ENCODE measurements around the gene CEP290. TPM values are rescaled to one million over a fixed set of nuclear protein-coding genes. Genes with fewer than 3 reads are reported as not detected.
"Not testable (repeated sequence)": the region's sequence is repeated elsewhere in the genome, so short reads cannot be mapped to it uniquely, and the experiment has no call there.

The CEP290 gene
- total and polyA plus RNA-seq, 2 experiments from 2014 or later: 12.1 to 17.0 TPM

DNA sequence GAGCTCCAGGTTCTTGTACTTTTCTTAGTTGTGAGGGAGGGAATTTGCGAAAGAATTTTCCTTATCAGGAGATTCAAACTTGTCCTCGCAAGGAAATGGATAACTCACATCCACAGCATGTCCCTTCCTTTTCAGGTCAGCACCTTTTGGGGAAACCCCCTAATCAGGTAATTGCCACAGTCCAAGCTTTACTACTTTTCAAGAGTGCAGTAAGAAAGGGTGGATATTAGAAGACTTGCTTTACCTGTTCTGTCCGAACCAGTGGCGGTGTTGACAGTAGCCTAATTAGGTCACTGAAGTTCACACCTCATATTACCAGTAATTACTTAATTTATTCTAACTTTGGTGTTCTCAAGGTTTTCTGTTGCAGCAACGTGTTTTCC lies 106.0 kb downstream of the CEP290 start:
- Histone ChIP-seq H3K79me2 (peaks cover 48% of the 10 kb centered on the region), H3K4me2 (peak overlapping the region; percentile 83), H3K9me3 (ENCODE audit: low read depth) (no peaks in the 10 kb centered on the region), H3K4me1 (ENCODE audit: insufficient read depth) (peaks cover 21% of the 10 kb centered on the region), H3K4me3 (peak overlapping the region; percentile 88), H3K36me3 (replicated peaks; ENCODE audit: insufficient read depth, low read depth) (no peaks in the 10 kb centered on the region), H2AFZ (peak overlapping the region; percentile 94), H3K27me3 (no peaks in the 10 kb centered on the region), H4K20me1 (ENCODE audit: insufficient read depth, poor library complexity, severe bottlenecking) (peaks cover 8% of the 10 kb centered on the region), H3K27ac (peak overlapping the region; percentile 89), H3K9me2 (replicated peaks; ENCODE audit: insufficient read depth) (no peaks in the 10 kb centered on the region)
- TF ChIP-seq EZH2 (IDR thresholded peaks at IDR 0.05; ENCODE audit: borderline replicate concordance) (no peak), EZH2phosphoT487 (IDR thresholded peaks at IDR 0.05; ENCODE audit: low read depth, severe bottlenecking, unreplicated experiment) (no peak)
- TF ChIP-seq, protein P1, sequence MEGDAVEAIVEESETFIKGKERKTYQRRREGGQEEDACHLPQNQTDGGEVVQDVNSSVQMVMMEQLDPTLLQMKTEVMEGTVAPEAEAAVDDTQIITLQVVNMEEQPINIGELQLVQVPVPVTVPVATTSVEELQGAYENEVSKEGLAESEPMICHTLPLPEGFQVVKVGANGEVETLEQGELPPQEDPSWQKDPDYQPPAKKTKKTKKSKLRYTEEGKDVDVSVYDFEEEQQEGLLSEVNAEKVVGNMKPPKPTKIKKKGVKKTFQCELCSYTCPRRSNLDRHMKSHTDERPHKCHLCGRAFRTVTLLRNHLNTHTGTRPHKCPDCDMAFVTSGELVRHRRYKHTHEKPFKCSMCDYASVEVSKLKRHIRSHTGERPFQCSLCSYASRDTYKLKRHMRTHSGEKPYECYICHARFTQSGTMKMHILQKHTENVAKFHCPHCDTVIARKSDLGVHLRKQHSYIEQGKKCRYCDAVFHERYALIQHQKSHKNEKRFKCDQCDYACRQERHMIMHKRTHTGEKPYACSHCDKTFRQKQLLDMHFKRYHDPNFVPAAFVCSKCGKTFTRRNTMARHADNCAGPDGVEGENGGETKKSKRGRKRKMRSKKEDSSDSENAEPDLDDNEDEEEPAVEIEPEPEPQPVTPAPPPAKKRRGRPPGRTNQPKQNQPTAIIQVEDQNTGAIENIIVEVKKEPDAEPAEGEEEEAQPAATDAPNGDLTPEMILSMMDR (IDR thresholded peaks at IDR 0.05; ENCODE audit: poor library complexity): no peak
- no peak for DNase-seq (ENCODE audit: low spot score)
- WGBS (ENCODE audit: low lambda C conversion rate, missing lambda C conversion rate): 2% methylated on average over 5 of the region's 5 CpGs

GRCh38 chr12:88035271-88035906 lies 106.5 kb downstream of the CEP290 start:
- TF ChIP-seq, protein P1 (IDR thresholded peaks at IDR 0.05; ENCODE audit: poor library complexity): no peak
- peaks cover 42% of the 10 kb centered on the region for H3K79me2 ChIP-seq
- H3K27me3 ChIP-seq: no peaks in the 10 kb centered on the region
- H3K4me1 ChIP-seq (ENCODE audit: insufficient read depth): peaks cover 21% of the 10 kb centered on the region
- H3K9me2 ChIP-seq (replicated peaks; ENCODE audit: insufficient read depth): no peaks in the 10 kb centered on the region
- peak overlapping the region; percentile 94 for H2AFZ ChIP-seq
- peak overlapping the region; percentile 89 for H3K27ac ChIP-seq
- H4K20me1 ChIP-seq (ENCODE audit: insufficient read depth, poor library complexity, severe bottlenecking): peaks cover 8% of the 10 kb centered on the region
- H3K9me3 ChIP-seq (ENCODE audit: low read depth): no peaks in the 10 kb centered on the region
- peak overlapping the region; percentile 88 for H3K4me3 ChIP-seq
- peak; percentile 94 for DNase-seq (ENCODE audit: low spot score)
- WGBS (ENCODE audit: low lambda C conversion rate, missing lambda C conversion rate): under 1% methylated on average over 54 of the region's 54 CpGs
- no peaks in the 10 kb centered on the region for H3K36me3 ChIP-seq (replicated peaks; ENCODE audit: insufficient read depth, low read depth)
- peak overlapping the region; percentile 83 for H3K4me2 ChIP-seq

GRCh38 chr12:88031161-88031560 lies 110.7 kb downstream of the CEP290 start:
- not testable (repeated sequence) for H3K36me3 ChIP-seq (replicated peaks; ENCODE audit: insufficient read depth, low read depth); H3K4me2 ChIP-seq; H3K27me3 ChIP-seq; H3K4me3 ChIP-seq; H3K9me3 ChIP-seq (ENCODE audit: low read depth); H3K4me1 ChIP-seq (ENCODE audit: insufficient read depth); H3K79me2 ChIP-seq; DNase-seq (ENCODE audit: low spot score); H3K27ac ChIP-seq; H2AFZ ChIP-seq; H3K9me2 ChIP-seq (replicated peaks; ENCODE audit: insufficient read depth); H4K20me1 ChIP-seq (ENCODE audit: insufficient read depth, poor library complexity, severe bottlenecking)
- WGBS (ENCODE audit: low lambda C conversion rate, missing lambda C conversion rate): 85% methylated on average over 3 of the region's 3 CpGs

- Histone ChIP-seq H3K27me3 (no peaks in the 10 kb centered on the region), H3K4me1 (ENCODE audit: insufficient read depth) (no peaks in the 10 kb centered on the region), H3K4me2 (no peak within 1 kb of the TSS), H4K20me1 (ENCODE audit: insufficient read depth, poor library complexity, severe bottlenecking) (no peaks in the 10 kb centered on the region), H3K4me3 (no peak within 1 kb of the TSS), H2AFZ (no peak within 1 kb of the TSS), H3K79me2 (no peaks in the 10 kb centered on the region), H3K9me2 (replicated peaks; ENCODE audit: insufficient read depth) (no peaks in the 10 kb centered on the region), H3K9me3 (ENCODE audit: low read depth) (no peaks in the 10 kb centered on the region), H3K27ac (no peak within 1 kb of the TSS), H3K36me3 (replicated peaks; ENCODE audit: insufficient read depth, low read depth) (no peaks in the 10 kb centered on the region)
- WGBS (ENCODE audit: low lambda C conversion rate, missing lambda C conversion rate): 36% methylated on average over 3 of the region's 3 CpGs
- peak; percentile 15 for DNase-seq (ENCODE audit: low spot score)
- TF ChIP-seq, protein P1 (IDR thresholded peaks at IDR 0.05; ENCODE audit: poor library complexity): no peak
- TF ChIP-seq EZH2phosphoT487 (IDR thresholded peaks at IDR 0.05; ENCODE audit: low read depth, severe bottlenecking, unreplicated experiment) (no peak), EZH2 (IDR thresholded peaks at IDR 0.05; ENCODE audit: borderline replicate concordance) (no peak)
Observed at GRCh38 chr12:88029093-88029665, 112.7 kb downstream of the CEP290 start, which contains the start of gene C12orf50. Gene C12orf50 (minus strand): TSS chr12:88029401. CDS start chr12:88026962, 2,439 bp downstream.

All from hepatocyte (in vitro differentiated cells).